Measurements from ENCODE around the gene BOD1L1.

The BOD1L1 gene

GRCh38 chr4:13618212-13618806 lies 9.2 kb downstream of the BOD1L1 start:
- DNase-seq (ENCODE audit: low read depth in 2 of 2): no peak
- no peak for TF ChIP-seq CTCF (IDR thresholded peaks at IDR 0.05; ENCODE audit: low read depth, low read length)
- H3K4me3 ChIP-seq (replicated peaks in 1 of 2; ENCODE audit: low read depth in 2 of 2, low read length in 2 of 2): no peak overlapping the region

GRCh38 chr4:13617801-13618200 lies 9.7 kb downstream of the BOD1L1 start:
- H3K4me3 ChIP-seq (replicated peaks in 1 of 2; ENCODE audit: low read depth in 2 of 2, low read length in 2 of 2): no peak overlapping the region
- DNase-seq (ENCODE audit: low read depth in 2 of 2): no peak
- no peak for TF ChIP-seq CTCF (IDR thresholded peaks at IDR 0.05; ENCODE audit: low read depth, low read length)

GRCh38 chr4:13616597-13616996 lies 10.9 kb downstream of the BOD1L1 start:
- TF ChIP-seq CTCF (IDR thresholded peaks at IDR 0.05; ENCODE audit: low read depth, low read length): no peak
- H3K4me3 ChIP-seq (replicated peaks in 1 of 2; ENCODE audit: low read depth in 2 of 2, low read length in 2 of 2): no peak overlapping the region
- DNase-seq (ENCODE audit: low read depth in 2 of 2): no peak

GRCh38 chr4:13615161-13615560 lies 12.4 kb downstream of the BOD1L1 start:
- DNase-seq (ENCODE audit: low read depth in 2 of 2): no peak
- H3K4me3 ChIP-seq (replicated peaks in 1 of 2; ENCODE audit: low read depth in 2 of 2, low read length in 2 of 2): no peak overlapping the region
- no peak for TF ChIP-seq CTCF (IDR thresholded peaks at IDR 0.05; ENCODE audit: low read depth, low read length)

GRCh38 chr4:13612569-13612968 lies 15.0 kb downstream of the BOD1L1 start:
- no peak overlapping the region for H3K4me3 ChIP-seq (replicated peaks in 1 of 2; ENCODE audit: low read depth in 2 of 2, low read length in 2 of 2)
- DNase-seq (ENCODE audit: low read depth in 2 of 2): no peak
- no peak for TF ChIP-seq CTCF (IDR thresholded peaks at IDR 0.05; ENCODE audit: low read depth, low read length)

- DNase-seq (ENCODE audit: low read depth in 2 of 2): peak; percentile 16 to 65
- TF ChIP-seq CTCF (IDR thresholded peaks at IDR 0.05; ENCODE audit: low read depth, low read length): no peak
- H3K4me3 ChIP-seq (replicated peaks in 1 of 2; ENCODE audit: low read depth in 2 of 2, low read length in 2 of 2): no peak overlapping the region
Measured at GRCh38 chr4:13611283-13611842, 16.2 kb downstream of the BOD1L1 start.

- TF ChIP-seq CTCF (IDR thresholded peaks at IDR 0.05; ENCODE audit: low read depth, low read length): no peak
- no peak for DNase-seq (ENCODE audit: low read depth in 2 of 2)
- no peak overlapping the region for H3K4me3 ChIP-seq (replicated peaks in 1 of 2; ENCODE audit: low read depth in 2 of 2, low read length in 2 of 2)
Measured at GRCh38 chr4:13605330-13605729, 22.2 kb downstream of the BOD1L1 start.
